Left ventricle myocardium inferior (tissue), 1 donor: ENCODE data around the gene SHMT1. TPM values are rescaled to one million over a fixed set of nuclear protein-coding genes. Genes with fewer than 3 reads are reported as not detected.
"Not testable (repeated sequence)": the region's sequence is repeated elsewhere in the genome, so short reads cannot be mapped to it uniquely, and the experiment has no call there.

Experiments
- DNase-seq: peaks from one replicate; pipeline ENCODE4 v3.0.0-alpha.2; 2020
- H3K27ac ChIP-seq: fragments of 200-600 bp; replicated peaks from 2 replicates; pipeline ENCODE4 v1.8.0; 2021
- H3K27me3 ChIP-seq: fragments of 200-600 bp; 2 replicates; pipeline ENCODE4 v1.8.0; 2021; ENCODE audit warnings: low read depth
- H3K36me3 ChIP-seq: fragments of 200-600 bp; 2 replicates; pipeline ENCODE4 v1.8.0; 2021
- H3K4me1 ChIP-seq: fragments of 200-600 bp; 2 replicates; pipeline ENCODE4 v1.8.0; 2021
- H3K4me3 ChIP-seq: fragments of 200-600 bp; 2 replicates; pipeline ENCODE4 v1.8.0; 2021; ENCODE audit warnings: mild to moderate bottlenecking, moderate library complexity
- H3K9me3 ChIP-seq: fragments of 200-600 bp; replicated peaks from 2 replicates; pipeline ENCODE4 v1.8.0; 2021
- CTCF ChIP-seq: fragments of 200-600 bp; IDR thresholded peaks from 2 replicates; pipeline ENCODE4 v1.8.0; 2021; ENCODE audit warnings: antibody characterized with exemption, mild to moderate bottlenecking, borderline replicate concordance
- intact Hi-C: fragments of 100-400 bp; cut with micrococcal nuclease; formaldehyde crosslinking; loops from one replicate; pipeline ENCODE4 v1.11.0; 2022
- total RNA-seq: library from RNA; stranded (reverse); fragmentation: NEBNext Ultra II Directional; extraction: Animal tissue kit (Norgen Biotek cat#: 25700); gene quantifications from one replicate; pipeline ENCODE4 v1.2.1, GENCODE V29; 2021
- donor health status: DM: no; HTN: yes; CAD: no; lungs with severe emphysema.

The SHMT1 gene
- total RNA-seq, 1 donor from 2014 or later, result 6.8 TPM

GRCh38 chr17:18339933-18340332 is 23.4 kb downstream of the SHMT1 start:
- Histone ChIP-seq H3K4me1 (no peaks in the 10 kb centered on the region), H3K27me3 (no peaks in the 10 kb centered on the region), H3K9me3 (no peaks in the 10 kb centered on the region), H3K36me3 (peaks cover 34% of the 10 kb centered on the region), H3K27ac (no peak overlapping the region), H3K4me3 (no peak overlapping the region)
- no peak for DNase-seq
- TF ChIP-seq CTCF, result no peak
- intact Hi-C loops, result no loop called here

- DNase-seq, H3K9me3 ChIP-seq, H3K27ac ChIP-seq, H3K27me3 ChIP-seq, intact Hi-C loops, H3K4me1 ChIP-seq, H3K4me3 ChIP-seq: not testable (repeated sequence)
- peaks cover 40% of the 10 kb centered on the region for H3K36me3 ChIP-seq
These were observed 25.2 kb downstream of the SHMT1 start for GRCh38 chr17:18338158-18338557.

DNA sequence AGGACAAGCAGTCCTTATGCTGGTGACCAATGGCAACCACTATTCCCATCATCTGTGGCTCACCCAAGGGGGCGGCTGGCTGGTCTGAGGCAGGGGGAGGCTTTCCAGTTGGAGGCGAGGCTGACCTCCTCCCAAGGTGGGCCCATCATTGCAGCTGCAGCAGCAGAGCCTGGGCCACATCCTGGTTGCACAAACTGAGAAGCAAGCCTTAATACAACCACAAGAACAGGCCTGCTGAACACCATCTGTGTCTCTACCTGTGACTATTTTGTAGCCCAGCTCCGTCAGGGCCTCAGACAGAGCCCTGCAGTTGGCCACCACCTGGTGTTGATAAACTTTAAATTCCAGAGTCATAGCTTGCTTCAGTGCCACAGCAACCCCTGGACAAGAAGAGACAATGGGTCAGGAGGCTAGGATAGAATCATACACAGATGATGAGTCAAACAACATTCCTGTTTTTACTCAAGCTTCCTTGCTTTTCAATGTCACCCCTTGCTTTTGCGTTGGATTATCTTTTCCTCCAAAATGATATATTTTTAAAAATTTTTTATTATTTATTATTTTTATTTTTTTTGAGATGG is 30.4 kb downstream of the SHMT1 start:
- intact Hi-C loops, result no loop called here
- no peak for DNase-seq

GRCh38 chr17:18331879-18332278 is 31.5 kb downstream of the SHMT1 start:
- Histone ChIP-seq H3K4me3 (no peak overlapping the region), H3K27me3 (no peaks in the 10 kb centered on the region), H3K36me3 (peaks cover 79% of the 10 kb centered on the region), H3K4me1 (no peaks in the 10 kb centered on the region), H3K9me3 (no peaks in the 10 kb centered on the region), H3K27ac (no peak overlapping the region)
- no peak for TF ChIP-seq CTCF
- intact Hi-C loops, result no loop called here
- DNase-seq, result no peak

More for the DNA sequence above, 30.4 kb downstream of the SHMT1 start:
- no peak overlapping the region for H3K4me3 ChIP-seq
- H3K27me3 ChIP-seq, result no peaks in the 10 kb centered on the region
- no peak overlapping the region for H3K27ac ChIP-seq
- no peaks in the 10 kb centered on the region for H3K4me1 ChIP-seq
- no peaks in the 10 kb centered on the region for H3K9me3 ChIP-seq
- H3K36me3 ChIP-seq, result peaks cover 68% of the 10 kb centered on the region
- no peak for TF ChIP-seq CTCF

GRCh38 chr17:18328643-18329204 is 34.6 kb downstream of the SHMT1 start:
- H3K4me3 ChIP-seq, result no peak overlapping the region
- intact Hi-C loops, result no loop called here
- TF ChIP-seq CTCF, result no peak
- H3K27me3 ChIP-seq, result no peaks in the 10 kb centered on the region
- H3K4me1 ChIP-seq, result no peaks in the 10 kb centered on the region
- no peaks in the 10 kb centered on the region for H3K9me3 ChIP-seq
- DNase-seq, result no peak
- no peak overlapping the region for H3K27ac ChIP-seq
- H3K36me3 ChIP-seq, result peaks cover 90% of the 10 kb centered on the region

DNA sequence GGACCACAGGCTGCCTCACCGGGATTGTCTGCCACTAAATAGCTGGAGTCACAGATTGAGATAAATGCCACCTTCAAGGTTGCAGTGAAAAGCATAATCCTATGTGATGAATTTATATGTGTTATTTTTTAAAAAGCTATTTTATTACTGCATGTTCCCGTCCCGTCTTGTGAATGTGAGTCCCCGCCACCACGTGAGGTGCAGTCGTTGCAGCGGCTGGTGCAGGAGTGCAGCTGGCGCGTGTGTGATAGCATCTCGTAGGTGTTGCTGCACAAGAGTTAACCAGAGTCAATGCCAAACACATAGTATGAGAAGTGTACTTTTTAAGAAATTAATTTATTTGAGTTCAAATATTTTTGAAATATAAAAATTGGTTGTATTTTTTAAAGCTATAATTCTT is 35.8 kb downstream of the SHMT1 start:
- Histone ChIP-seq H3K27ac (no peak overlapping the region), H3K36me3 (peaks cover 95% of the 10 kb centered on the region), H3K4me1 (no peaks in the 10 kb centered on the region), H3K4me3 (no peak overlapping the region), H3K27me3 (no peaks in the 10 kb centered on the region), H3K9me3 (no peaks in the 10 kb centered on the region)
- intact Hi-C loops, result no loop called here
- no peak for DNase-seq
- TF ChIP-seq CTCF, result no peak
